Measurements from ENCODE around the gene TMEM97.

Gene TMEM97

GRCh38 chr17:28365487-28365886, 46.5 kb downstream of the TMEM97 start:
- no peak for DNase-seq (ENCODE audit: low read depth)

- no peak for DNase-seq (ENCODE audit: low read depth)
Observed at GRCh38 chr17:28366605-28367004, 47.6 kb downstream of the TMEM97 start.

- no peak for DNase-seq (ENCODE audit: low read depth)
Observed at GRCh38 chr17:28367641-28368305, 48.8 kb downstream of the TMEM97 start.

GRCh38 chr17:28368306-28368831, 49.4 kb downstream of the TMEM97 start:
- no peak for DNase-seq (ENCODE audit: low read depth)

- no peak for DNase-seq (ENCODE audit: low read depth)
Observed at GRCh38 chr17:28368915-28369683, 50.1 kb downstream of the TMEM97 start.

GRCh38 chr17:28369684-28370034, 50.7 kb downstream of the TMEM97 start:
- no peak for DNase-seq (ENCODE audit: low read depth)

GRCh38 chr17:28370035-28370743, 51.2 kb downstream of the TMEM97 start, which contains the start of gene VTN:
VTN (minus strand) TSS chr17:28370307; CDS start chr17:28370203, 104 bp downstream.
- DNase-seq (ENCODE audit: low read depth) = peak; percentile 43

GRCh38 chr17:28370744-28371103, 51.7 kb downstream of the TMEM97 start:
- no peak for DNase-seq (ENCODE audit: low read depth)

- DNase-seq (ENCODE audit: low read depth) = peak; percentile 94
Observed at GRCh38 chr17:28371245-28372202, 52.5 kb downstream of the TMEM97 start, which contains the start of gene SARM1. SARM1 (plus strand) TSS chr17:28371694; CDS start chr17:28372033, 339 bp downstream.

- peak; percentile 61 for DNase-seq (ENCODE audit: low read depth)
Observed at GRCh38 chr17:28372203-28372944, 53.4 kb downstream of the TMEM97 start.

GRCh38 chr17:28372945-28373274, 53.9 kb downstream of the TMEM97 start:
- no peak for DNase-seq (ENCODE audit: low read depth)
